GM21528 (cell line): ENCODE results near the gene ACY1.

Experiments used
- ATAC-seq: cut with Tn5 transposase; IDR thresholded peaks from one replicate; pipeline ENCODE4 v1.9.1; 2021; ENCODE audit warnings: mild to moderate bottlenecking, moderate library complexity; ENCODE audit not compliant: unreplicated experiment, low FRiP score

ACY1 gene

DNA sequence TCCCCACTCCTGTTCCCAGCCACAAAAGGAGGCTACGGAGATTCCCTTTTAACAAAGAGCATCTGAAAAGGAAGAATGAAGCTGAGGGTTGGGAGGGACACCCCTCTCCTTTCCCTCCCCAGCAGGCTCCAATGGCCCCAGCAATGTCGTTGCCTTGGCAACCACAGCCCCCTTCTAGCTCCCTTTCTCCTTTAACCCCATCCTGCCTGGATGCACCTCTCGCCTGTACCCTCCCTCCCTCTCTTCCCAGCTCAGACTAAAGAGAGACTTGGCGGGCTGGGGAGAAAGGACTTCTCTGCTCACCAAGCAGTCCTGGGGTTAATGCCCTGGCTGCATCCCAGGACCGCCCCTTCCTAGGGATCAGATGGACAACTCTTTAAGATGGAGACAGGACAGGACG is 19.4 kb downstream of the ACY1 start:
- ATAC-seq: no peak

DNA sequence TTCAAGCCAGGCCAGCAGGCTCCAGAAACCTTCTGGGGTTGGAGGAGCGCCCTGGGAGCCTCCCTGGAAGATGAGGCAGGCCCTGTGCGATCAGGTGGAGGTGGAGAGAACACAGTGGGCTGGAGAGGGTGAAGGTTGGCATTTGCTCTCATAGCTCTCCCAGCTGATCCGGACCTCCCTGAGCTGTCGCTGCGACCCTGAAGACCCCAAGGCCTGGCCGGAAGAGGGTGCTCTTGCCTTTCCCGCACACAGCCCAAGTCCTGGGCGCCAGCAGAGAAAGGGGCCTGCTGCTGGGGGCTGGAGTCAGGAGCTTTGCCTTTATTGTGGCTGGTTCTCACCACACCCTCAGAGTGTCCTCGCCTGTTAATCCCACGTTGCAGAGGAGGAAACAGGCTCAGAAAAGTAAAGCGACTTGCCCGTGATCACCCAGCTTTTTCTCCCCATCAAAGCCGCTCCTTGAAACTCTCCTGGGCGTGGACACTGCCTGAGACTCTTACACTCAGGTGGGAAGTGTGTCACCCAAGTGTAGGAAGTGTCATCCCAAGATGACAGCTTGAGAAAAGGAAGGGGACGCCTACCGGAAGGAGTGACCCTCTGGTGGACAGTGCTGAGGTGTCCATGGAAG is 20.9 kb downstream of the ACY1 start:
- ATAC-seq: no peak

DNA sequence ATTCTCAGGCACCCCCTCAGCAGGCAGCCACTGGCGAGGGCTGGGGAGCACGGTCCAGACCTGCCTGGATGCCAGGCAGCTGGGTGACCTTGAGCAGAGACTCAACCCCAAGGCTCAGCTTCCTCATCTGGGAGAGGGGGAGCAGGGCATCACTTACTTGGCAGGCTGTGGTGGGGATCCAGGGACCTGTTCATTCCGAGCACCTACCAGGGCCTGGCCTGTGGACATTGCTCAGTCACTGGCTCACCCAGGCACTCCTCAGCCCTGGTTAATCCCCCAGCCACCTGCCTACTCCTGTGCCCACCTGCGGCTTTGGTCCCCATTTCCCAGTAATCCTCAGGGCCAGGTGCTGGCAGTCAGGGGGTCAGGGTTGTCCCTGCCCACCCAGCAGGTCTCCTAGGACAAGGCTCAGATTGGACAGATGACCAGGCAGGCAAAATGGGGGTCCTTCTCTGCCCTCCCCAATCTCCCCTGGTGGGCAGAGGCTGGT is 21.6 kb downstream of the ACY1 start:
- no peak for ATAC-seq

DNA sequence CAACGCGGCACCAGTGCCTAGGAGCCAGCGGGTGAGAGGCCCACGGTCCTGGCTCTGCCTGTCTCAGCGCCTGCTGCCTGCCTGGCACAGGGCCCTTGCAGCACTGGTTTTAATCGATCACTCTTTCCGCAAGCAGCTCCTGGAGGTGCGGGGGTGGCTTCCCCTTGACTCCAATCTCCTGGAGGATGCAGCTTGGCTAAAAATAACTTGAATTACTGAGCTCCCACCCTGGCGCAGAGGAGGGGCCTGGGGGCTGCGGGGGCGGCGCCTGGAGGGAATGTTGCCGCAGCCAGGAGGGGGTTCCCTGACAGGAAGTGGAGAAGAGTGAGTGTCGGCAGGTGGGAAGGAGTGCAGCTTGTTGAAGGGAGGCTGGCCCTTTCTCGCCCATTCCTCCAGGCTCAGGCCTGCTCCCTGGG is 22.2 kb downstream of the ACY1 start:
- no peak for ATAC-seq

DNA sequence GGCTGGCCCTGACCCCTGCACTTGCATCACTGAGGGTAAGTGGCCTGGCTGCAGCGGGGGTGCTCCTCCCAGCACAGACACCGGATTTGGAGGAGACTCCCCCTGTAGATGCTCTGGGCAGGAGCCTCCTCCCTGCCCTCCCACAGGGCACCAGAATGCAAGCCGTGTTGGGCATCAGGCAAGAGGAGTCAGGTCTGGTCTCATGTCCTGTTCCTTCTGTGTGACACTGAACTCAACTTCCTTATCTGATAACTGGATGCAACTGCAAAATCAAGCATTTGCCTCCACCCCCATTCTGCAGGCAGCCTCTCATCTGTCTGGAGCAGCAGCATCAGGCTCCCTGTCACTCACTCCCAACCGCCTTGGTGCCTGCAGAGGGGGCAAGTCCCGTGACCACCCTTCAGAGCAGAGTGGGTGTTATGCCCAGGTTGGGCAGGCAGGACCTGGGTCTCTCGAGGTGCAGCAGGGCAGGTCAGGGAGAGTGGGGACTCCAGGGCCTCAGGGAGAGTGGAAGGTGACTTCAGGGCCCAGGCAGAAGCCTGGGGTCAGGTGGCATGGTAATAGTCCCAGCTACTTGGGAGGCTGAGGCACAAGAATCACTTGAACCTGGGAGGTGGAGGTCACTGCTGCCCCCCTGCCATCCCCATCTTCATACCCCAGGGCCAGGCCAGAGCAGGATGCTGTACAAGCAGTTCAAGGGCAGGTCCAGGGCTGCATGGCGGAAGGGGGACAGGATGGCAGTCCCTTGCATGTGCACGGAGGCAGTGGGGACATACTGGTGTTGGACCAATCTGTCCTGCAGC is 22.9 kb downstream of the ACY1 start:
- no peak for ATAC-seq

DNA sequence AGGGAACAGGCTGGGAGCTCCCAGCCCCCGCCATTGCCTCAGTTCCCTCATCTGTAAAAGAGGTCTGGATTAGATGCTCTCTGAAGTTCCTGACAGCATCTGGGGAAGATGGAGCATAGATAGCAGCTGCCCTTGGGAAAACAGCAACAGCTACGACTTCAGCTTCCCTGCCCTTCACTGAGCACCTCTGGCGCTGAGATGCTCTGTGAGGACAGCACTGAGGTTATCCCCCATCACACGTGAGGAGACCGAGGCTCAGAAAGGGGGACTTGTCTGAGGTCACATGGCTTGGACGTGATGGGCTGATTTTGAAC is 23.4 kb downstream of the ACY1 start:
- no peak for ATAC-seq

DNA sequence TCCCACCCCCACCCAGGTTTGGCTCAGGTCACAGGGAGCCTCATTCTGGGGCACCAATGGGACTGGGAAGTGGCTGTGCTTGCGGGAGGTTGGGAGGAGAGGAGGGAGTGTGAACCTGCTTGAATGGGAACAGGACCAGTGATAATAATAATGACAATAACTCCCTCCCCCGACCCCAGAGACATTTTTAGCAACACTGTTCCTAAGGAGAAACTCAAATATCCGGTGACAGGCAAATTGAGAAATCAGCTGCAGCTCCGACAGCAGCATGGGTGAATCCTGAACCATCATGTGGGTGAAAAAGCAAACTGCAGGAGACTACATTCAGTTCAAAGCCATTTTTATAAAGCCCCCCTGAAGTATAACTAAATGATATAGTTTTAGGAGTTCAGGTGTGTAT is 24.0 kb downstream of the ACY1 start:
- no peak for ATAC-seq

DNA sequence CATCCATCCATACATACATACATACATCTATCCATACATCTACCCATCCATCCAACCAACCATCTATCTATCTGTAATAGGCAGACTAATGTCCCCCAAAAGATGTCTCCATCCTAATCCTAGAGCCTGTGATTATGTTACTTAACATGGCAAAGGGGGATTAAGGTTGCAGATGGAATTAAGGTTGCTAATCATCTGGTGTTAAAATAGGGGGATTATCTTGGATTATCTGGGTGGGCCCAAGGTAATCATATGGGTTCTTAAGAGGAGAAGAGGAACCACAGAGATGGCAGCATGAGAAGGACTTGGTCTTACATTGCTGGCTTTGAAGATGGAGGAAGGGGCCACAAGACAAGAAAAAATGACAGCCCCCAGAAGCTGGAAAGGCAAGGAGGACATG is 27.1 kb downstream of the ACY1 start:
- ATAC-seq: no peak

DNA sequence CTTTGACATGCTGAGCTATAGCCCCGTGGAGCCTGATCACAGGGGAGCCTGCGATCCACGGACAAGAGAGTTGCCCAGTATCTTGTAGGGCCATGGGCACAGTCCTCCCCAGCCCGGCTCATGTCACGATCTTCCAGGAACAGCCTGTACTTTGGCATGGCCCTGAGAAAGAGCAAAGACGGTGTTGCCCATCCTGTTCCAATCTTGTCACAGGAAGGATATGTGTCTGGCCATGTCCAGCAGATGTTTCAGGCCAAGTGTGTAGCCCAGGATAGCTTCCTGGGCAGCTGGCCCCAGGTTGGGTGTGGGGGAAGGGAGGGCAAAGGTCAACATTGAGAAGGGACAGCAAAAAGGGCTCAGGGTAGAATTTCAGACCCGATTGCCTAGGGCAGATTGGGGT is 29.4 kb downstream of the ACY1 start:
- ATAC-seq: no peak

DNA sequence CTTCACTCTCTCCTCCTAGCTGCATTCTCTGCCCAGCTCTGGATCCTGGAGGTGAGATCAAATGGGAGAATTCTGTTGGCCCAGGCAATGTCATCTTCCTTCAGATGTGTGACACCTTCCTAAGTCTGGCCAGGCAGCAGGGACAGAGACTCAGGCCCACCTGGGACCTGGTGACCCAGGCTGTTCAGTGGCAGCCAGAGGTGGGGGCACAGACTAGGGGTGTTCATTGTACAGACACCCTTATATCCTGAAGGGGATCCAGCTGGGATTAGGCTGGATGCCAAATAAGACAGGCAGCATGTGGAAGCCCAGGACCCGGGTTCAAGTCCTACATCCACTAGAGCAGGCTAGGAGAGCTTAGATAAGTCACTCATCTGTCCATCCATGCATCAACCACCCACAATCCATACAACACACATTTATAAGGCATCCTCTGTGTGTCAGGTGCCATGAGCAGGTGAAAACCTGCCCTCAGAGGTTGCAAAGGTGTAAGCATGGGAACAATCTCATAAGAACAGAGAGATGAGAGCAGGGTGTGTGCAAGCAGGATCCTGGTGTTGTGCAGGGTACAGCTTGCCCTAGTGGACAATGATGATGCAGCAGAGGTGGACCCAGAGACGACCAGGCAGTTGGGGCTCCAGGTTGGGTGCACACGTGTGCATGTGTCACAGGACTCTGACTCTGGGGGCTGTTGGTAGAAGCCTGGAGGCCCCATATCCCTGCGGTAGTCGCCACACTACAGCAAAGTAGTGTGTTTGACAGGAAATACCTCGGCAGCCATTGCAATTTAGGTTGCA is 30.7 kb downstream of the ACY1 start:
- no peak for ATAC-seq

DNA sequence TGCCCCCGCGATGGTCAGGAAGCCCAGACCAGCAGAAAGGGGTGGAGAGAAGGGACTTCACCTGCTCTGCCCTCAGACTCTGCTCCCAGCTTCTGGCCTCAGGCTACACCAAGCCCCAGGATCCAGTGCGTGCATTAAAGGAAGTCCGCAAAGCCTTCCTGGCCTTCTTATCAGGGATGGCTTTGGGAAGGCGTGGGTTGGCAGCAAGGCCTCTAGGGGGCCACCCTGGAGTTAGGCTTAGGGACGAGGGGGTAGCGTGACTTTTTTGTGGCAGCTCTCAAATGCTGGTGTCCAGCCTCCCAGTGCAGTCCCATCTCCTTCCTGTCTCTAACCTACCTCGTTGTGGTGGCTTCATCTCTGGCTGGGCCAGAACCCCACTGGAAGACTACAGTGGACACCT is 31.3 kb downstream of the ACY1 start:
- ATAC-seq: no peak

DNA sequence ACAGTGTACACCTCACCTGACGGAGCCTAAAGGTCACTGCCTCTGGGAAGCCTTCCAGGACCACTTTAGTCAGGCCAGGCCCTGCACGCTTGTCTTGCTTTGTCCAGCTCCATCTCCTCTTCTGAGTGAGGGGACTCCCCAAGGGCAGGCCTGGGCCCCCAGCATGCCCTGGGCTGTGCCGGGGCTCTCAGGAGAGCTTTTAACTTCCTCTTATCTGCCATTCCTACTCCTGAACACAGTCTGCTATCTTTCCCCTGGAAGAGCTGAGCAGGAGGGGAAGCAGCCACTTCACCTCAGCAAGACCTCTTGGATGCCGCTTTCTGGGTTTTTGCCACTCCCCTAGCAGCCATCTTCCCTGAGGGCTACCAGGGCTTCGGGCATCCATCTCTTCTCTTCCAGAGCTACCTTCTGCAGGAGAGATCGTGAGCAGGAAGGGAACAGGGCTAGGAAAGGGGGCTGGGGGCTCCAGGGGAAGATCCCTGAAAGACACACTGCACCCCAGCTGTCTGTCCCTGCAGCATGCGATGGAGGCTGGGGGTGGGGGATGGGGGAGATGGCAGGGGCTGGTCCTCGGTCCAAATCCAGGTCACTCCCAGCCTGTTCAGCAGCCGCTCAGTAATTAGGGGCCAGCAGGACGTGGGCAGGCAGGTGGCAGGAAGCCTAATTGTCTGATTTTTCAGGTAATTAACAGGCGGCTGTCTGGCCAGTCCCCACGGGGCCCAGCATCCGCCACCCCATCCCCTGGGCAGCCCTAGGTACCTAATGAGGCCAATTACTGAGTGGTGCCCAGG is 32.3 kb downstream of the ACY1 start:
- ATAC-seq: no peak

DNA sequence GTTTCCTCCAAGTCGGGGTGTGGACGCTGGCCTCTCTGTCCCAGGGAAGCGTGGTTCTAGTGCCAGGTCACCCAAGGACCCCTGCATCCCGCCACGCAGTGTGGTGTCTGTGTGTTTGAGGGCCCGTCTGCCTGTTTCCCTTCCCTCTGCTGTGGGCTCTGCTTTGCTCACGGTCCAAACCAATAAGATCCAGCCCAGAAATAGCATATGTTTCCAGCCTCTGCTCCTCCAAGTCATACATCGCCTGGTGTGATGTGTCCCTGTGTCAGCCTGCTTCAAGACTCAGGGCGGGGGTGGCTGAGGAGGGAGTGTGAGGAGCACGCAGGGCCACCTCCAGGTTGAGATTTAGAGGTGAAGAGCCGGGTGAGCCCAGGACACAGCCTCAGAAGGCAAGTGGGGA is 34.3 kb downstream of the ACY1 start:
- ATAC-seq: no peak

DNA sequence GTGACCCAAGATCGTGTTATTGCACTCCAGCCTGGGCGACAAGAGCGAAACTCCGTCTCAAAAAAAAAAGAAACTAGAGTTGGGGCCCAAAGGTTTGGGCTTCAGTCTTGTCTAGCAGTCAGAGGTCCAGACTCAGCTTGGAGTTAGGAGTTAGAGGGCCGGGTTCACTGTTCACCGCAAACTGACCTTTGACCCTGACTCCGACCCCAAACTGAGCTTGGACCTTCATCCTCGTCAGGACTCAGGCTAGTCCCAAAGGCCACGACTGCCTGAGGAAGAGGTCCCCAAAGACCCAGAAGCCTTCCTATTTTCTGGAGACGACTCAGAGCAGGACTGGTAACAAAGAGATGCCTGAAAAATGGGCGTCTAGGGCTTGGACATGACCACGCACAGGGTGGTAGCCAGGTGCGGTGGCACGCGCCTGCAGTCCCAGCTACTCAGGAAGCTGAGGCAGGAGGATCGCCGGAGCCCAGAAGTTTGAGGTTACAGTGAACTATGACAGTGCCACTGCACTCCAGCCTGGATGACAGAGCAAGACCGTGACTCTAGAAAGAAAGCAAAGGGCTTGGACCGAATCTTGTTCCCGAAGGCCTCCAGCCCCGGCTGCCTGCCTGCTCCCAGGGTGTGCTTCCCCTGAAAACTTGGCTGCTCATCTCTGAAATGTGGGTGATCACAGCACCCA is 35.1 kb downstream of the ACY1 start:
- ATAC-seq: no peak

DNA sequence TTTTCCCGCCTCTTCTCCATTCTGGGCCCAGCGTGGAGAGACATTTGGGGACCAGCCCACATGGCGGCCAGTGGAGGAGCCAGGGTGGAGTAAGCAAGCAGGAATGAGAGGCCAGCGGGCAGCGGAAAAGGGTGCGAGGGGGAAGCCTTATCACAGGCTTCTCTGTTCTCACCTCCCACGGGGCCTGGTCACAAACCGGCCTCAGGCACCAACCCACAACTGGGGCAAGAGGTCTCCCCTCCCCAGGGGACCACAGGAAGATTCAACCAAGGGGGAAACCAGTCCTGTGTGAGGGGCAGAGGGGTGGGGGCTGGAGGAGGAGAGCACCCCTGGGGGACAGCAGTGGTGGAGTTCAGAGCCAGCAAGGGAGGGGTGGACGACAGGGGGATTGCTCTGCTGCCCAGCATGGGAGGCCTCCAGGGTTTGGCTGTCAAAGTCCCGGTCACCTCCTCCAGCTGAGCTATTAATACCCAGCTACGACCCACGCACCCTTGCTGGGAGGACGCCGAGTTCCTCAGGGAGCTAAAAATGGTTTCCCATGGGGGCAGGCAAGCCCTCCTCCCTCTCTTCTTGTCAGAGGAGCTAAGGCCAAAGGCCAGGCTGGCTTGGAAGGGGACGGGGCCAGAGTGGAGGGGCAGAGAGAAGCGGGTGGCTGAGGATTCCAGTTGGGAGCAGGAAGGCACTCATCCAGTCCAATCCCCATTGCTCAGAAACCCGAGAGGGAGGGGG is 36.2 kb downstream of the ACY1 start:
- ATAC-seq: no peak

DNA sequence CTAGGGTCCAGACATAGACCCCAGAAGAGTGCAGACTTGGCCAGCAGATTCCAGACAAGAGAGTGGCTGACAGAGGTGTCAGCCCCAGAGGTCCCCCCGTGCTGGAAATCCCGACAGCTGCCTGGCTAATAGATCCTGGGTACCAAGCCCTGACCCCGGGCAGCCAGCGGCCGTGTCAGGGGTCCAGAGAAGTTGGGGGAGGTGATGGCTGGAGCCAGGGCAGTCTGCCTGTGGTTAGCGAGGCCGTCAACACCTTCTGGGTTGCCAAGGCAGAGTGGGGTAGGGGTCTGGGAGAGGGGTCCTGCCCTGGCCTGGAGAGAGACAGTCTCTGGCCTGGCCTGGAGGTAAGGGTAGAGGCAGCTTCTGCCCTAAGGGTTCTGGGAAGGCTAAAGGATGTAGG is 37.5 kb downstream of the ACY1 start:
- no peak for ATAC-seq

DNA sequence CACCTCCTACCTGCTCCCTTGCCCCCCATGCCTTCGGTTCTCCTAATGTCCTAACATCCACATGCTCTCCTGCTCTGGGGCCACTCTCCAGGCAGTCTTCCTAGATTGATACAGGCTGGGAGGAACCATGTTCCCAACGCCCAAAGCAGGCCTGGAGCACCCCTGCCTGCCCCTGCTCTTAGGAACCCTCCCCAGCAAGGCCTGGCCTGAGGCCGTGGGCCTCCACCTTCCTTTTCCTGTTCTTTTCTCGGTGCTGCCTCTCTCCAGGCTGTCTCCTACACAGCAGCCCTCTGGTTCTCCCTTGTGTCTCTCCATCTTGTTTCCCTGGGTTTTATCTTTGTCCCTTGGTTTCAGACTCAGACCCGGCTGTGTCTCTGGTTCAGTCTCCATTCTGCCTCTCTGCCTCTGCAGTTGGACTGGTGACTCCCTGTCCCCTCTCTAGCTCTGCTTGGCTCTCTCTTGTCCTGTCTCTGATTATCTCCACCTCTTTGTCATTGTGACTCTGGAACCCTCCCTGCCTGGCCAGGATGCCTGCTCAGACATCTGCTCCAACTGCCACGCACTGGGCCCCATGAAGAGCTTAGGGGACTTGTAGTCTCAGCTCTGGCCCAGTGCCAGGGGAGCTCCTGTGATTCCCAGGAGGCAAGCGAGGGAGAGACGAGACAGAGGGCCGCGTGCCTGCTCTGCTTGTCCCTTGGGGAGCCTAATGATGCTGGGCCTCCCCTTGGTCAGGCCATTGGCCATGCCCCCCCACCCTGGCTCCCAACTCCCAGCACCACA is 38.3 kb downstream of the ACY1 start:
- no peak for ATAC-seq

DNA sequence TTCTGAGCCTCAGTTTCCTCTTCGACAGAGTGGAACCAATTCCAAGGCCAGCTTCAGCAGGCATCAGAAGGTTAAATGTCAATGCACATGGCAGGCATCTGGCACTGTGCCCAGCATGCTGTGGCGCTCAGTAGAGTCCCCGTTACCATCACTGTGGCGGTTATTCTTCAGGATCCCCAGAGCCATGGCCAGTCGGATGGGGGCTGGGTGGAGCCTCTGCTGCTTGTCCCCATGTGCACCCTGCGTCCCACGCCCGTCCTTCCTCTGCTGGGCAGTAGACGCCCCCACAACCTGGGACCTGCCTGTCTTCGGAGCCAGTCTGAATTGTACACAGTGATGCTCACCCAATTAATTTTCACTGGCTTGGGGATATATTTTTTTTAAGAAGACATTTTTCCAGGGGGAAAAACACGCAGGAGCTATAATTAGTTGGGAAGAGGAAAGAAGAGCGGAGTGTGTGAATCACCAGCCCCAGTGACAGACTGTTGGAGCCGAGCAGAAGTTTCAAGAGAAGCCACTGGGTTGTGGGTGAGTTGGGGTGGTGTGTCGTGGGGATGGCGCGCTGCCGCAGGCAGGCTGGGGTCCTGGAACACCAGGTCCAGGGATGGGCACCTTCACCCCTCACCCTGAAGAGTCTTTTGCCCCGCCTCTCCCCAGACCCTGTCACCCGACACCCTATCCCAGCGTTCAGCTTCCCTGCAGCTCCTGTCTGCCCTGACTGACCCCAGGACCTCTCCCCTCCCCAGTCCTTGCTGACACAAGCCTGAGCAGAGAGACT is 39.2 kb downstream of the ACY1 start:
- no peak for ATAC-seq
